Lower leg skin (tissue), 4 donors: Measurements from ENCODE around the gene ACADM. TPM values are rescaled to one million over a fixed set of nuclear protein-coding genes. Genes with fewer than 3 reads are reported as not detected.

Experiments used
- DNase-seq, 2 donors: peaks; one replicate each; pipeline ENCODE4 v3.0.0-alpha.2; 2019; ENCODE audit warnings: low spot score in 2 of 2
- H3K4me3 ChIP-seq: fragments of 200-600 bp; sonication (generic); 2 replicates; pipeline ENCODE4 v1.5.1; 2017; ENCODE audit warnings: mild to moderate bottlenecking, low read depth; ENCODE audit not compliant: poor library complexity, severe bottlenecking
- POLR2A ChIP-seq, 2 donors: fragments of 450-650 bp; IDR thresholded peaks; one replicate each; pipeline ENCODE4 v1.6.1; 2016 to 2017; ENCODE audit warnings: antibody characterized with exemption in 2 of 2, mild to moderate bottlenecking in 1 of 2, moderate library complexity in 1 of 2
- WGBS, 2 donors: methylation state at CpG; one replicate each; pipeline ENCODE4 v1.1.5; 2018; 5-methylcytosine and 5-hydroxymethylcytosine counted together
- intact Hi-C: fragments of 100-400 bp; cut with DNase I; formaldehyde crosslinking; loops from one replicate; pipeline ENCODE4 v1.15.0; 2023; ENCODE audit warnings: low total_unique reads
- total RNA-seq, 4 donors: library from RNA; depleted of rRNA; stranded (reverse); fragments of >200 nt; gene quantifications; one replicate each; pipeline ENCODE4 v1.1.0, GENCODE V29; 2016
- TF ChIP-seq, protein P1 (sequence below), 3 donors: fragments of 450-650 bp; IDR thresholded peaks; one replicate each; pipeline ENCODE4 v1.5.1; 2016; ENCODE audit warnings: antibody characterized with exemption in 3 of 3, mild to moderate bottlenecking in 3 of 3, moderate library complexity in 2 of 3

The ACADM gene
- total RNA-seq, 4 donors from 2014 or later, result 19.4 to 47.0 (median 33.2) TPM

DNA sequence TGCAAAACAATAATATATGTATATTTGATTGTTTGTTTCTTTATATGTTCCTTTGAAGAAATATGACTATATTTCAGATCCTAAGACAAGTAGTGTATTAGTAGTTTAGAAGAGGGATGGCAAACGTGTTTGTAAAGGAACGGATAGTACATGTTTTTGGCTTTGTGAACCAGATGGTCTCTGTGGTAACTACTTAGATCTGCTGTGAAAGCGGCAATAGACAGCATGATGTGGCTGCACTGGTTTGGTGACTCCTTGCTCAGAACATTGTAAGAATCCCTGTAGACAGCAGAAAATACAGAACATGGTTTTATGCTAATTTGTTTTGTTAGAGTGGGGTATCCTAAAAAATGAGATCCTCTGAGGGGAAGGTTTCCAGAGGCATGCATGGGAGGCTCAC is 3.1 kb downstream of the ACADM start:
- no peak for DNase-seq
- WGBS, 2 donors, result 74 to 79% methylated on average over 3 of the region's 3 CpGs
- no peak for TF ChIP-seq POLR2A (IDR thresholded peaks at IDR 0.05)
- TF ChIP-seq, protein P1, sequence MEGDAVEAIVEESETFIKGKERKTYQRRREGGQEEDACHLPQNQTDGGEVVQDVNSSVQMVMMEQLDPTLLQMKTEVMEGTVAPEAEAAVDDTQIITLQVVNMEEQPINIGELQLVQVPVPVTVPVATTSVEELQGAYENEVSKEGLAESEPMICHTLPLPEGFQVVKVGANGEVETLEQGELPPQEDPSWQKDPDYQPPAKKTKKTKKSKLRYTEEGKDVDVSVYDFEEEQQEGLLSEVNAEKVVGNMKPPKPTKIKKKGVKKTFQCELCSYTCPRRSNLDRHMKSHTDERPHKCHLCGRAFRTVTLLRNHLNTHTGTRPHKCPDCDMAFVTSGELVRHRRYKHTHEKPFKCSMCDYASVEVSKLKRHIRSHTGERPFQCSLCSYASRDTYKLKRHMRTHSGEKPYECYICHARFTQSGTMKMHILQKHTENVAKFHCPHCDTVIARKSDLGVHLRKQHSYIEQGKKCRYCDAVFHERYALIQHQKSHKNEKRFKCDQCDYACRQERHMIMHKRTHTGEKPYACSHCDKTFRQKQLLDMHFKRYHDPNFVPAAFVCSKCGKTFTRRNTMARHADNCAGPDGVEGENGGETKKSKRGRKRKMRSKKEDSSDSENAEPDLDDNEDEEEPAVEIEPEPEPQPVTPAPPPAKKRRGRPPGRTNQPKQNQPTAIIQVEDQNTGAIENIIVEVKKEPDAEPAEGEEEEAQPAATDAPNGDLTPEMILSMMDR (IDR thresholded peaks at IDR 0.05), result no peak
- intact Hi-C loops, result no loop called here
- H3K4me3 ChIP-seq, result no peak overlapping the region

DNA sequence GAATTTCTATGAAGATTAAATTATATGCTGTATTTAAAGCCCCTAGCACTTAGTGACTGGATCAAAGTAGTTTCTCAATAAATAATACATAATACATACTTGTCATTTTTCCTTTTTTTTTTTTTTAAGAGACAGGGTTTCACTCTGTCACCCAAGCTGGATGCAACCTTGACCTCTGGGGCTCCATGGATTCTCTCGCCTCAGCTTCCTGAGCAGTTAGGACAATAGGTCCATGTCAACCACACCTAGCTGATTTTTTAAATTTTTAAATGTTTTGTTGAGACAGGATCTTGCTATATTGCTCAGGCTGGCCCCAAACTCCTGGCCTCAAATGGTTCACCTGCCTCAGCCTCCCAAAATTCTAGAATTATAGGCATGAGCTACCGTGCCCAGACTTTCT is 5.9 kb downstream of the ACADM start:
- no peak overlapping the region for H3K4me3 ChIP-seq
- 46 to 47% methylated on average over 2 of the region's 2 CpGs for WGBS, 2 donors
- TF ChIP-seq, protein P1 (IDR thresholded peaks at IDR 0.05), result no peak
- no peak for TF ChIP-seq POLR2A (IDR thresholded peaks at IDR 0.05)
- intact Hi-C loops, result no loop called here
- no peak for DNase-seq

DNA sequence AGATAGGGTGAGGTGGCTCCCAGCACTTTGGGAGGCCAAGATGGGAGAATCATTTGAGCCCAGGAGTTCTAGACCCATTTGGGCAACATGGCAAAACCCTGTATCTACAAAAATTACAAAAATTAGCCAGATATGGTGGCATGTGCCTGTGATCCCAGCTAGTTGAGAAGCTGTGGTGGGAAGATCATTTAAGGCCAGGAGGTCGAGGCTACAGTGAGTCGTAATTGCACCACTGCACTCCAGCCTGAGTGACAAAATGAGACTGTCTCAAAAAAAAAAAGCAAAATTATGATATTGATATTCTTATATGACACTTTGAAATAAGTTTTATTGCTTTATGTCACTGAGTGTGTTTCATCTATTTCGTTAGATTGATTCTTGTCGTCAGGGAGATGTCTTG is 7.4 kb downstream of the ACADM start:
- WGBS, 2 donors, result 91 to 92% methylated on average over 4 of the region's 4 CpGs
- TF ChIP-seq, protein P1 (IDR thresholded peaks at IDR 0.05), result no peak
- TF ChIP-seq POLR2A (IDR thresholded peaks at IDR 0.05), result no peak
- intact Hi-C loops, result no loop called here
- H3K4me3 ChIP-seq, result no peak overlapping the region
- no peak for DNase-seq

DNA sequence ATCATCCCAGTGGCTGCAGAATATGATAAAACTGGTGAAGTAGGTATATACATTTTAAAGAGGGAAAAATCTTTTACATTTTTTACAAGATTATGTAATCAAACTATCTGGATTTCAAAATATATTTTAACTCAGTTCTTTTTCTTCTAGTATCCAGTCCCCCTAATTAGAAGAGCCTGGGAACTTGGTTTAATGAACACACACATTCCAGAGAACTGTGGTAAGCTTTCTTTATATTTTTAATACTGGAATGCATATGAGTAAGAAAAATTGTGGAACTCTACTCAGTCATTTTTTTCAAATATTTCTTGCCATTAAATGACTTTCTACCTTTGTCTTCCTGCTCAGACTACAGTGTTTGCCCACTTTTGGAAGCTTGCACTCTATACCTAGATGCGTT is 8.2 kb downstream of the ACADM start:
- intact Hi-C loops, result no loop called here
- TF ChIP-seq, protein P1 (IDR thresholded peaks at IDR 0.05), result no peak
- TF ChIP-seq POLR2A (IDR thresholded peaks at IDR 0.05), result no peak
- 48 to 97% methylated on average over 1 of the region's 1 CpG for WGBS, 2 donors
- DNase-seq, result no peak
- no peak overlapping the region for H3K4me3 ChIP-seq

DNA sequence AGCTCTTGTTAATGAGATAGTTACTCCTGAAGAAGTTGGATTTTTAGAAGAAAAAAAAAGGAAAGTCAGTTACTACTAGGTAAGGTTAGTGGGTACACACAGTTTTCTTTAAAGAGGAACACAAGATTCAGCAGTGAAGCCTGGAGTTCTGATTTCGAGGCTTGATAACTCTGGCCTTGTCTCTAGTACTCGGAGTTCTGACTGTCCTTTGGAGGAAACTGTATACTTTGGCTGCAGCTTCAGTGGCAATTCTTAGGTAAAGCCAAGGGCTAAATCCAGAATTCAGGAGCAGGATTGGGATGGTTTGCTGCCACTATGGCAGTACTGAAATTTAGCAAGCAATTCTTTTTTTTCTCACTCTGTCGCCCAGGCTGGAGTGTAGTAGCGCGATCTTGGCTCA is 9.2 kb downstream of the ACADM start:
- TF ChIP-seq, protein P1 (IDR thresholded peaks at IDR 0.05), result no peak
- TF ChIP-seq POLR2A (IDR thresholded peaks at IDR 0.05), result no peak
- intact Hi-C loops, result no loop called here
- DNase-seq, result no peak
- WGBS, 2 donors, result 94 to 96% methylated on average over 3 to 5 of the region's 5 CpGs
- H3K4me3 ChIP-seq, result no peak overlapping the region

DNA sequence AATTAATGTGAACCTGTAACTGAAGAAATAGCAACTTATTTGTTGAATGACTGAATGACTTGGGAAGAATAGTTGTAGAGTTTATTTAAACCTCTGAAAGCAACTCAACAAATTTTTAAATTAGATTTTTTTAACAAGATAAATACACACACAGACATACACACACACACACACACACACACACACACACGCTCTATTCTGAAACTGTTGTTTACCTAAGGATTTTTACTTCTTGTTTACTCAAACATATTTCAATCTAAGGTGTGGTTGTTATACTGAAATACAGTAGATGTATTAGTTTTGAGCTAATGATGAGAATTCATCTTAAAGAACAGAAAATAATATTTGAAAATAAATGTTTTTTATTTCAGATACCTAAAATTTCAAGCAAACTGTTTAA is 11.5 kb downstream of the ACADM start:
- no peak for TF ChIP-seq POLR2A (IDR thresholded peaks at IDR 0.05)
- TF ChIP-seq, protein P1 (IDR thresholded peaks at IDR 0.05), result no peak
- WGBS, 2 donors, result 81 to 90% methylated on average over 1 of the region's 1 CpG

More for the DNA sequence above, 11.5 kb downstream of the ACADM start:
- no peak overlapping the region for H3K4me3 ChIP-seq
- no peak for DNase-seq
- intact Hi-C loops, result no loop called here
